Cardiac muscle cell (in vitro differentiated cells and primary cell): Measurements from ENCODE around the gene MGMT. TPM values are rescaled to one million over a fixed set of nuclear protein-coding genes. Genes with fewer than 3 reads are reported as not detected.

ENCODE experiments used
- DNase-seq, 2 donors: peaks; one replicate each; pipeline versions ENCODE4 v3.0.0 to v3.0.0-alpha.2; 2010 to 2017; ENCODE audit warnings: low read depth in 1 of 2, low spot score in 1 of 2
- H3K27ac ChIP-seq: fragments of 200-600 bp; sonication (generic); 2 replicates; pipeline ENCODE4 v1.5.1; 2016
- H3K27me3 ChIP-seq: fragments of 200-600 bp; sonication (generic); 2 replicates; pipeline ENCODE4 v1.6.0; 2016; ENCODE audit warnings: control low read depth
- H3K36me3 ChIP-seq: fragments of 200-600 bp; sonication (generic); 2 replicates; pipeline ENCODE4 v1.5.1; 2016; ENCODE audit warnings: control low read depth
- H3K4me1 ChIP-seq: fragments of 200-600 bp; sonication (generic); 2 replicates; pipeline ENCODE4 v1.8.1; 2017; ENCODE audit warnings: low read depth, mild to moderate bottlenecking, mixed run types
- H3K4me3 ChIP-seq: fragments of 200-600 bp; sonication (generic); 2 replicates; pipeline ENCODE4 v1.5.1; 2016; ENCODE audit warnings: mild to moderate bottlenecking
- H3K9me3 ChIP-seq: fragments of 200-600 bp; sonication (generic); 2 replicates; pipeline ENCODE4 v1.5.1; 2017; ENCODE audit warnings: low read depth, mild to moderate bottlenecking, control low read depth
- CTCF ChIP-seq: IDR thresholded peaks from 2 replicates; pipeline ENCODE4 v1.5.1; 2012; ENCODE audit warnings: low read depth, mild to moderate bottlenecking, low read length
- polyA plus RNA-seq: library from polyadenylated mRNA; unstranded; fragments of >200 nt; fragmentation: Nextera tagmentation; extraction: Ambion mirVana; gene quantifications from 2 replicates; pipeline ENCODE4 v1.2.1, GENCODE V29; 2016
- total RNA-seq: library from RNA; depleted of rRNA; stranded (reverse); fragments of >200 nt; gene quantifications from 2 replicates; pipeline ENCODE4 v1.2.3, GENCODE V29; 2016

Gene MGMT
- total RNA-seq (19.1 and 28.0 TPM in 2 replicates), polyA plus RNA-seq (21.8 and 48.8 TPM in 2 replicates)

- no peaks in the 10 kb centered on the region for H3K9me3 ChIP-seq
- H3K27me3 ChIP-seq: no peaks in the 10 kb centered on the region
- DNase-seq: peak; percentile 91 to 92
- peak within 1 kb of the TSS; percentile 56 for H3K4me3 ChIP-seq
- H3K27ac ChIP-seq: no peak within 1 kb of the TSS
- no peak for TF ChIP-seq CTCF
- no peaks in the 10 kb centered on the region for H3K4me1 ChIP-seq
- H3K36me3 ChIP-seq: no peaks in the 10 kb centered on the region
Observed at GRCh38 chr10:129466703-129467358, at the start of gene MGMT. Gene MGMT, plus strand, starts transcription at chr10:129467241.

- no peak for TF ChIP-seq CTCF
- no peak overlapping the region for H3K27ac ChIP-seq
- no peaks in the 10 kb centered on the region for H3K9me3 ChIP-seq
- H3K36me3 ChIP-seq: no peaks in the 10 kb centered on the region
- H3K4me3 ChIP-seq: no peak overlapping the region
- H3K27me3 ChIP-seq: no peaks in the 10 kb centered on the region
- H3K4me1 ChIP-seq: peaks cover 11% of the 10 kb centered on the region
- DNase-seq: peak in 1 of 2 donors; percentile 1
Observed at GRCh38 chr10:129417870-129418269, 49.2 kb upstream of the MGMT start.

- Histone ChIP-seq H3K9me3 (no peaks in the 10 kb centered on the region), H3K27me3 (no peaks in the 10 kb centered on the region), H3K36me3 (no peaks in the 10 kb centered on the region), H3K27ac (no peak overlapping the region), H3K4me1 (peaks cover 11% of the 10 kb centered on the region), H3K4me3 (no peak overlapping the region)
- no peak for DNase-seq
- TF ChIP-seq CTCF: no peak
Observed at GRCh38 chr10:129418496-129419225, 48.4 kb upstream of the MGMT start.

- Histone ChIP-seq H3K27me3 (no peaks in the 10 kb centered on the region), H3K4me1 (peaks cover 11% of the 10 kb centered on the region), H3K9me3 (no peaks in the 10 kb centered on the region), H3K27ac (no peak overlapping the region), H3K36me3 (no peaks in the 10 kb centered on the region), H3K4me3 (no peak overlapping the region)
- DNase-seq: no peak
- TF ChIP-seq CTCF: no peak
Observed at GRCh38 chr10:129419397-129419796, 47.6 kb upstream of the MGMT start.

GRCh38 chr10:129421399-129422010, 45.5 kb upstream of the MGMT start:
- Histone ChIP-seq H3K4me3 (no peak overlapping the region), H3K27me3 (no peaks in the 10 kb centered on the region), H3K27ac (no peak overlapping the region), H3K36me3 (no peaks in the 10 kb centered on the region), H3K9me3 (no peaks in the 10 kb centered on the region), H3K4me1 (peaks cover 8% of the 10 kb centered on the region)
- no peak for DNase-seq
- no peak for TF ChIP-seq CTCF
